Mucosa of descending colon (tissue), 3 donors: ENCODE results near the gene RASSF5. TPM values are rescaled to one million over a fixed set of nuclear protein-coding genes. Genes with fewer than 3 reads are reported as not detected.
A peak's percentile ranks its signal among the peaks of the same experiment; 100 is the strongest.

Source experiments
- ATAC-seq: fragments of 200-7000 bp; cut with Tn5 transposase; one replicate; pipeline ENCODE4 v1.9.1; 2020; ENCODE audit warnings: mild to moderate bottlenecking, moderate library complexity
- DNase-seq, 3 donors: peaks; one replicate each; pipeline ENCODE4 v3.0.0-alpha.2; 2020
- H3K36me3 ChIP-seq: fragments of 200-600 bp; one replicate; pipeline ENCODE4 v1.8.0; 2021; ENCODE audit warnings: low read depth, mild to moderate bottlenecking
- H3K4me1 ChIP-seq: fragments of 200-600 bp; one replicate; pipeline ENCODE4 v1.8.0; 2021; ENCODE audit warnings: low read depth, mild to moderate bottlenecking
- H3K4me3 ChIP-seq: fragments of 200-600 bp; one replicate; pipeline ENCODE4 v1.8.0; 2021; ENCODE audit warnings: mild to moderate bottlenecking
- H3K9me3 ChIP-seq: fragments of 200-600 bp; one replicate; pipeline ENCODE4 v1.8.0; 2021; ENCODE audit warnings: mild to moderate bottlenecking
- CTCF ChIP-seq: fragments of 200-600 bp; IDR thresholded peaks from one replicate; pipeline ENCODE4 v1.8.0; 2022; ENCODE audit warnings: antibody characterized with exemption, mild to moderate bottlenecking
- intact Hi-C, 2 donors: fragments of 100-400 bp; cut with DNase I in 1 of 2; cut with micrococcal nuclease in 1 of 2; formaldehyde crosslinking; loops; one replicate each; pipeline versions ENCODE4 v1.11.0 to v1.11.1; 2022; cut with DNase I, micrococcal nuclease
- total RNA-seq, 3 donors: library from RNA; stranded (reverse); fragmentation: NEBNext Ultra II Directional in 2 of 3; extraction: Animal tissue kit (Norgen Biotek cat#: 25700) in 2 of 3; gene quantifications; one replicate each; pipeline versions ENCODE4 v1.2.1 to v1.2.4, GENCODE V29; 2021 to 2023
- donor health status: DM: no; HTN: no; CAD: no; lungs with moderate emphysema.
- donor health status: DM: no; HTN: no; CAD: no.
- donor health status: DM: no; HTN: yes; CAD: no.

Gene RASSF5
- total RNA-seq, 3 donors from 2014 or later, result 5.3 to 7.6 (median 5.8) TPM

GRCh38 chr1:206560007-206560716, 52.8 kb downstream of the RASSF5 start:
- intact Hi-C loops, result no loop called here
- Histone ChIP-seq H3K36me3 (no peaks in the 10 kb centered on the region), H3K9me3 (no peaks in the 10 kb centered on the region), H3K4me3 (no peak overlapping the region), H3K4me1 (peaks cover 43% of the 10 kb centered on the region)
- DNase-seq (no peak), ATAC-seq (no peak)
- TF ChIP-seq CTCF, result no peak

GRCh38 chr1:206563367-206564207, 56.3 kb downstream of the RASSF5 start:
- no peaks in the 10 kb centered on the region for H3K36me3 ChIP-seq
- no peaks in the 10 kb centered on the region for H3K9me3 ChIP-seq
- no peak for TF ChIP-seq CTCF
- intact Hi-C loops, result no loop called here
- H3K4me3 ChIP-seq, result no peak overlapping the region
- DNase-seq (no peak), ATAC-seq (no peak)
- peaks cover 26% of the 10 kb centered on the region for H3K4me1 ChIP-seq

- H3K4me1 ChIP-seq, result peaks cover 14% of the 10 kb centered on the region
- no peak overlapping the region for H3K4me3 ChIP-seq
- no peaks in the 10 kb centered on the region for H3K9me3 ChIP-seq
- no peak for TF ChIP-seq CTCF
- DNase-seq (no peak), ATAC-seq (no peak)
- H3K36me3 ChIP-seq, result no peaks in the 10 kb centered on the region
- intact Hi-C loops, result no loop called here
Observed at GRCh38 chr1:206565995-206566394, 58.7 kb downstream of the RASSF5 start.

- Histone ChIP-seq H3K4me1 (peaks cover 12% of the 10 kb centered on the region), H3K9me3 (no peaks in the 10 kb centered on the region), H3K36me3 (no peaks in the 10 kb centered on the region), H3K4me3 (no peak overlapping the region)
- DNase-seq (no peak), ATAC-seq (no peak)
- intact Hi-C loops, result no loop called here
- TF ChIP-seq CTCF, result no peak
Observed at GRCh38 chr1:206566999-206567398, 59.7 kb downstream of the RASSF5 start.

- peak; percentile 29 for ATAC-seq
- H3K4me1 ChIP-seq, result peaks cover 6% of the 10 kb centered on the region
Observed at GRCh38 chr1:206568256-206568655, 60.9 kb downstream of the RASSF5 start.

More at GRCh38 chr1:206568256-206568655, 60.9 kb downstream of the RASSF5 start:
- no peaks in the 10 kb centered on the region for H3K36me3 ChIP-seq
- DNase-seq, result no peak
- no peak for TF ChIP-seq CTCF
- intact Hi-C loops, result no loop called here
- H3K4me3 ChIP-seq, result no peak overlapping the region
- H3K9me3 ChIP-seq, result no peaks in the 10 kb centered on the region
